HG02588 (cell line): ENCODE measurements around the gene CCDC85B.

Experiments used
- ATAC-seq: cut with Tn5 transposase; IDR thresholded peaks from one replicate; pipeline ENCODE4 v1.9.1; 2021; ENCODE audit warnings: mild to moderate bottlenecking, moderate library complexity; ENCODE audit not compliant: unreplicated experiment

The CCDC85B gene

GRCh38 chr11:65903715-65904114, 13.2 kb downstream of the CCDC85B start:
- no peak for ATAC-seq

GRCh38 chr11:65906602-65907001, 16.1 kb downstream of the CCDC85B start:
- no peak for ATAC-seq

DNA sequence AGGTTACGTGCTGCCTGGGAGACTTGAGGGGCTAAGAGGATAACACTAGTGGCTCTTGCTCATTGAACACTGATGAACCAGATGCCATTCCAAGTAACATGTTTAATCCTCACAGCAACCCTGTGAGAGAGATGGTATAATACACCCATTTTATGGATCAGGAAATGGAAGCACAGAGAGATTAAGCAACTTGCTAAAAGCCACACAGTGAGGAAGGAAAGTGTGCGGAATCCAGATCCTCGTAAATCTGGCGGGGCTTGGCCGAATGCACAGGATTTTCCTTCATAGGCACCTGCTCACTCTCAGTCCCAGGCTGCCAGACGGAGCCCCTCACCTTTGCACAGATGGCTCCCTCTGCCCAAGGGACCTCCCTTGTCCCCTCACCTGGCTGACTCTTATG, 17.4 kb downstream of the CCDC85B start:
- no peak for ATAC-seq

DNA sequence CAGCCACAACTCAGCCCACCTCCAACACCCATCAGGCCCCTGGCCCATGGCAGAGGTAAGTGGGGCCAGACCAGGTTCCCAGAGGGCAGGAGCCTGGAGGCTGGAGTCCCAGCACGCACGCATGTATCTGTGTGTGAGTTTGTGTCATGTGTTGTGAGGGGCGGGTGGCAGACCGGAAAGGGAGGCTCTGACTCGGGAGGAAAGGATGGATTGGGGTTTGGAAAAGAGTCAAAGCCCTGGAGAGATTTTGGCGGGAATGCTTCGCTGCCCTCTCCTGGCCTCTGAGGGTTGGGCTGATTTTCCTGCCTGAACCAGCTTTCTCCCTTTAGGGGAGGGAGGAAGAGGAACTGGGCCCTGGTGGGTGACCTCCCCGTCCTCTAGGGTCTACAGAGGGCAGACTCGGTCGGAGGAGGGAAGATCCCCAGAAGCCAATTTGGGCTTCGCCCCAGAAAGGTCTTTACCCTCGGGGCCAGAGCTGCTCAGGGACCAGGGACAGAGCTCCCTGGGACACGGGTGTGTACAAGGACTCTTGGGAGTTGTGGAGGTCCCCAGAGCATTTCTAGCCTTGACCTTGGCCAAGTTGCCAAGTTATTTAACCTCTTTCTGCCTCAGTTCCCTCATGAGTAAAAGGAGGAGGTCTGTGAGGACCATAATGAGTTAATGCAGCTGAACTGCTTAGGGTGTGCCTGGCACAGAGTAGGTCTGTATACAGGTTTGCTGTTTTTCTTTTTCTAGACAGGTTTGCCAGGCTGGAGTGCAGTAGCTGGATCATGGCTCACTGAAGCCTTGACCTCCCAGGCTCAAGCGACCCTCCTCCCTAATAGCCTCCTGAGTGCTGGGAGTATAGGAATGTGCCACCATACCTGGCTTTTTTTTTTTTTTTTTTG, 21.5 kb downstream of the CCDC85B start:
- no peak for ATAC-seq

- no peak for ATAC-seq
These were observed 22.4 kb downstream of the CCDC85B start for GRCh38 chr11:65912845-65913244.

DNA sequence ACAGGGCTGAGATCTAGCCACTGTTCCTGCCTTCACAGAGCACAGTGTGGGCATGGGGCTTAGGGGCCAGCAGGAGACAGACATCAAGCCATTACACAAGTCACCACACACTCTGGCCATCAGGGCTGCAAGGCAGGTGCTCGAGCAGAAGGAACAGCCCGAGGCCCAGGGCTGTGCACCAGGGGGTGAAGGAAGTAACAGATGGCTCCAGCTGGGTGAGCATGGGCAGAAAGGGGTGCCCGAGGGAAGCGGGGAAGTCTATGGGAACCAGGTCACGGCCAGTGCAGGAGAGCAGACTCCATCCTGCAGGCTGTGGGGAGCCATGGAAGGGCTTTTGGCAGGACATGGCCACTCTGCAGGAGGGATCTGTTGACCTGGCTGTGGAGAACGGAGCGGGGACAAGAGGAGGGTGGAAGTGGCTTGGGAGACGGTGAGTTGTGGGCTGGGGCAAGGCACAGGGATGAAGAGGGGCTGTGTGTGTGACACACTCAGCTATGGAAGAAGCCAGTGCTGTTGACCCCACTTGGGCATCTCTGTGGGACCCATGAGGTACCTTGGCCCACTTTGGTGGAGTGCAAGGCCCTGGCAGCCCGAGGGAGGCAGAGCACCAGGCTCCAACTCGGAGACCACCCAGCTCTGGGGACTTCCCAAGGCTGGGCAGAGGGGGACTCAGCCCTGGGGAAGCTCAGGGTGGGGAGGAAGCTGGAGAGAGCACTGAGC, 24.8 kb downstream of the CCDC85B start:
- no peak for ATAC-seq

- ATAC-seq = no peak
These were observed 25.4 kb downstream of the CCDC85B start for GRCh38 chr11:65915821-65916251.

GRCh38 chr11:65916391-65916790, 25.9 kb downstream of the CCDC85B start:
- no peak for ATAC-seq

DNA sequence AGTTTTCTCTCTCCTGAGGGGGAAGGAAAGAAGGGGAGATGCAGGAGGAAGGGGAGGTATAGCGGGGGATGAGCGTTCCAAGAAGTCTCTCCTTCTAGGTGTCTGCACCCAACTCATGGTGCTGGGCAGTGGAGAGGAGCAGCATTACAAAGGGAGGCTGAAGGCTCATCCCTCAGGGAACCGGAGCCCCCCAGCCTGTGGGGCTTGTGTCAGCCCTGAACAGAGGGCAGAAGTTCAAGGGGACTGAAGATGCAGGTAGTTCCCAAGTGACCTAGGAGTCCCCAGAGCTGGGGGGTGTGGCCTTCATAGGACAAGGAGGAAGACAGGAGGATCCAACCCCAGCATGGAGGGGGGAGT, 26.6 kb downstream of the CCDC85B start:
- ATAC-seq = no peak

DNA sequence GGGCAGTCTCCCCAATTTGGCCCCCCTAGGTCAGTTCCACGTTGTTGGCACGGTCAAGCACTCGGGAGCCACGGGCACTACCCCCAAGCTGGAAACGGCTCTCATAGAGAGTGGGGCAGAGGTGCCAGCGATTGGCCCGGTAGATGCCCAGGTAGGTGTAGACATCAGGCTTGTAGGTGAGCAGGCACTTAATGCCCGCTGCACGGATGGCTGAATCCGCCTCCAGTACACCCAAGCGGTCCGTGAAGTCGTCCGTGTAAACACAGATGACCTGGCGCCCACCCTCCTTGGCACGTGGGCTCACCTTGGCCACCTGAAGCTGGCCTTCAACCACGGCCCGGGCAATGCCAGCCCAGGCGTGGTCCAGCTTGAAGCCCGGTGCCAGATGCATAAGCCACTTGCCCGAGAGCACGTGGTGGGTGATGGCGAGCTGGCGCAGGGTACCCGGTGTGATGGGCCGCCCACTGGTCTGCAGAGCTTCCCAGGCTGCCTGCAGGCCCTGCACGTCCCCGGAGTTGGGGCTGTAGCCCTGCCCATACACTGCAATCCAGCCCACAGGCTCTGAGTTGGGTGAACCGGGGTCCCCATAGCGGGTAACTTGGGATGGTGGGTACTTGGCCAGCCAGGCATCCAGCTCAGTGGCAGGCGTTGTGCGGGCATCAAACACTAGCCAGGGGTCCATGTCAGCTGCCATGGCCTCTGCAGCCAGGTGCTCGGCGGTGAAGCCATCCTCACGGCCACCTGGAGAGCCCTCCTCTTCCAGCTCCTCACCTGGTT, 27.1 kb downstream of the CCDC85B start:
- ATAC-seq = no peak

GRCh38 chr11:65918211-65919140, 28.0 kb downstream of the CCDC85B start, which contains the start of gene C11orf68:
Gene C11orf68 (minus strand): TSS chr11:65919062. CDS start chr11:65919031, 31 bp downstream.
- ATAC-seq = peak; percentile 54

GRCh38 chr11:65919141-65919572, 28.7 kb downstream of the CCDC85B start, which contains the start of gene DRAP1:
Gene DRAP1 (plus strand): TSS chr11:65919426. CDS start chr11:65919502, 76 bp downstream.
- ATAC-seq = peak; percentile 83

DNA sequence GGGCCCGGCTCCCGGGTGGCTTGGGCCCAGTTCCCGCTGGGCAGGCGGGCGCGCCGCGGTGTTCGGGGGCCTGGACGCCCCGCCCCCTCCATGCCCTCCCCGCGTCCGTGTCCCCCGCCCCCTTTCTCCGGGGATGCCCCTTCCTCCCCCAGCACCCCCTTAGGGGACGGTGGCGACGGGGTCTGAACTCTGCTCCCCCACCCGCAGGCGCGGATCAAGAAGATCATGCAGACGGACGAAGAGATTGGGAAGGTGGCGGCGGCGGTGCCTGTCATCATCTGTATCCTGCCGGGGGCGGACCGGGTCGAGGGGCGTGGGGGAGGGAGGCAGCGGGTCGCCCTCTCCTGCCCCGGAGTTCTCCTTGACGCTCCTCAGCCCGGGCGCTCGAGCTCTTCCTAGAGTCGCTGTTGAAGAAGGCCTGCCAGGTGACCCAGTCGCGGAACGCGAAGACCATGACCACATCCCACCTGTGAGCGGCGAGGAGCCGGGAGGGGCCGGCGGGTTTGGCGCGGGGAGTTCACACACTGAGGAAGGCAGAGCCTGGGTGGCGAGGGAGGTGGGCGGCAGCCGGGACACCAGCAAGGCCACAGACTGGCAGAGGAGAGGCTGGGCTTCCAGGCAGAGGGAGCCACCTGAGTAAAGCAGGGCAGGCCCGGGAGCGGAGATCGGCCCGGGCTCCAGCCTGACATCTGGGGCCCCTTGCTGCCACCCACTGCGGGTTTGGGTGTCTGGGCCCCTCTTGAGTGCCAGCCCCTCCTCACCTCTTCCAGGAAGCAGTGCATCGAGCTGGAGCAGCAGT, 29.3 kb downstream of the CCDC85B start:
- peak; percentile 43 for ATAC-seq

- ATAC-seq = no peak
These were observed 29.9 kb downstream of the CCDC85B start for GRCh38 chr11:65920372-65920802.

- ATAC-seq = no peak
These were observed 30.6 kb downstream of the CCDC85B start for GRCh38 chr11:65921033-65921555.

DNA sequence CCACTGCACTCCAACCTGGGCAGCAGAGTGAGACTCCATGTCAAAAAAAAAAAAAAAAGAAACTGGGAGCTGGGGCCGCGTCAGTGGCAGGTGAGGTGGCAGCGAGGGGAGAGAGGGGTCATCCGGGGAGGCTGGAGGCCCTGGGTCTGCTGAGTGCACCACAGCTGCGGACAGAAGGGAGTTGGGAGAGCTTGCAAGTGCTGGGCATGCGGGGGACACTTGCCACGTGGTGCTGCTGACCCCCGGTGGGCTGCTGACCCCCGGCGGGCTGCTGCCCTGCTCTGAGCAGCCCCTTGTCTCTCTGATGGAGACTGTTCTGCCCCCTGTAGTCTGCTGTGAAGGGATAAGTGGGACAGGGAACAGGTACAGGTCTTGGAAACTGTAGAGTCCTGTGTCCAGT, 31.4 kb downstream of the CCDC85B start:
- ATAC-seq = no peak

DNA sequence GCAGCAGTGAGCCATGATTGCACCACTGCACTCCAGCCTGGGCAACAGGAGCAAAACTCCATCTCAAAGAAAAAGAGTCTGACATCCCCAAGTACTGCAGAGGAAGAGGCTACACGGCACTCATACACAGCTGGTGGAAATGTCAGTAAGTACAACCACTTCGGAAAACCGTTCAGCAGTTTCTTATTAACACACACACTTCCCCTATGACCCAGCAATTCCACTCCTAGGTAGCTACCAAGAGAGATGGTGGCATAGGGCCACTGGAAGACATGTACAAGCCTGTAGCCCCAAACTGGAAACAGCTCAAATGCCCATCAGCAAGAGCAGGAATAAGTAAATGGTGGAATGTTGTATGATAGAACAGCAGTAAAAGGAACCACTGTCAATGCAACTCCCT, 32.1 kb downstream of the CCDC85B start:
- ATAC-seq = no peak

- ATAC-seq = no peak
These were observed 34.9 kb downstream of the CCDC85B start for GRCh38 chr11:65925397-65925796.

DNA sequence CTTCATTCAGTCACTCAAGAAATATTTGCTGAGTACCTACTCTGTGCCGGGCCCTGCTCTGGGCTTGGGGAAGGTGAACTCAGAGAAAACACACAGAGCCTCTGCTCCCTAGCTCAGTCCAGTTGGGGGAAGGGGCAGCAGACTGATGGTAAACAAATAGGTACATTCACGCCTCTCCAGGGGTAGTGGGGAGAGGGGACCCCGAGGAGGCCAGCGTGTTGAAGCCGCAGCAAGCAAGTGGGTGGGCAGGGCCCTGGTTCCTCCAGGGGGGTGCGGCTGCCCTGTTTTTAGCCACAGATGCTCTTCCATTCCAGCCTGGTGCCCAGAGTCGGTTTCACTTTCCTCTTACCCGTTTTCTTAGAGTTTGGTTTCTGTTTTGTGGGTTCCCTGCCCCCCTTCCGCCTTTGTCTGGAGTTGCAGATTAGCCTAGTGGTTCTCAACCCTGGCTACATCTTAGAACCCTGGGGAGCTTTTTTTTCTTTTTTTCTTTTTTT, 37.5 kb downstream of the CCDC85B start:
- peak; percentile 62 for ATAC-seq
